NT2/D1 (cell line): ENCODE results near the gene LUC7L2.

Experiments used
- YY1 ChIP-seq: IDR thresholded peaks from 2 replicates; pipeline ENCODE4 v1.6.1; 2011; ENCODE audit not compliant: insufficient read length, insufficient read depth
- ZNF274 ChIP-seq: IDR thresholded peaks from 2 replicates; pipeline ENCODE4 v1.6.1; 2011; ENCODE audit warnings: mild to moderate bottlenecking, low read depth, low read length

DNA sequence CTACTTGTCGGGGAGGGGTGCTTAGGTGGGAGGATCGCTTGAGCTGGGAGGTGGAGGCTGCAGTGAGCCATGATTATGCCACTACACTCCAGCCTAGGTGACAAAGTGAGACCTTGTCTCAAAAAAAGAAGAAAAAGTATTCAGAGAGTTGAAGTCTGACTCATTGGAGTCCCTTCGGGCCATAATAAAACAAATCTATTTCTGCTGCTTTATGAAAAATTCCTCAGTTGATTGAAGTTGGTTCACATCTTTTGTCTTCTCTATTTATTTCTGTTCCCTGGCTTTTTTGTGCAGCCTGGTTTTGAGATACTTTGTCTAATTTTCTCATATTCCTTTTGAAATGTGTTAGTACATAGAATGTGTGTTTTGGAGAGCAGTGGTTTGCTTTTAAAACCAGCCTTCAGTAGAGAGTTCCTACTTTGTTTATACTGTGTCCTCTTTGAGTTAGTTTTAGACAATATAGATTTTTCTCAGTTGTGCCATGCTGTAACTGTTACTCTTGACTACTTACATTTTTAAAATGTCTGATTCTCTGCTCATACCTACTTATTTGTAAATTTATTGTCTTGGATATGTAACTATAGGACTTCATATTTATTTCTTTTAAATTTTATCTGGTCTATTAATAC lies 36.7 kb downstream of the LUC7L2 start:
- TF ChIP-seq ZNF274, result no peak
- TF ChIP-seq YY1, result no peak
